Spinal cord (tissue), 10 donors: ENCODE results near the gene IKZF1. TPM values are rescaled to one million over a fixed set of nuclear protein-coding genes. Genes with fewer than 3 reads are reported as not detected.
A peak's percentile ranks its signal among the peaks of the same experiment; 100 is the strongest.

Experiments used
- DNase-seq, 6 donors: peaks; one replicate each; pipeline versions ENCODE4 v3.0.0 to v3.0.0-alpha.2; 2013 to 2015; ENCODE audit warnings: low spot score in 6 of 6, low read depth in 4 of 6
- H3K27ac ChIP-seq: one replicate; pipeline ENCODE4 v1.5.1; 2013; ENCODE audit warnings: low read depth, low read length, control low read depth
- H3K27me3 ChIP-seq: one replicate; pipeline ENCODE4 v1.6.1; 2013; ENCODE audit warnings: low read length; ENCODE audit not compliant: control insufficient read depth, insufficient read depth
- H3K36me3 ChIP-seq: one replicate; pipeline ENCODE4 v1.6.1; 2013; ENCODE audit warnings: low read length; ENCODE audit not compliant: control insufficient read depth, insufficient read depth
- H3K4me1 ChIP-seq: one replicate; pipeline ENCODE4 v1.6.1; 2013; ENCODE audit warnings: low read length; ENCODE audit not compliant: control insufficient read depth, insufficient read depth
- H3K4me3 ChIP-seq: one replicate; pipeline ENCODE4 v1.5.1; 2013; ENCODE audit warnings: low read depth, low read length, control low read depth
- H3K9me3 ChIP-seq: one replicate; pipeline ENCODE4 v1.6.1; 2013; ENCODE audit warnings: low read length; ENCODE audit not compliant: control insufficient read depth, insufficient read depth
- WGBS: methylation state at CpG from one replicate; pipeline ENCODE4 v1.1.5; 2013; ENCODE audit warnings: missing lambda C conversion rate; ENCODE audit not compliant: insufficient coverage; 5-methylcytosine and 5-hydroxymethylcytosine counted together
- polyA plus RNA-seq, 2 donors: library from polyadenylated mRNA; unstranded; fragments of 120-200 nt; gene quantifications; one replicate each; pipeline ENCODE4 v1.2.1, GENCODE V29; 2013; ENCODE audit not compliant: insufficient read length in 2 of 2
- total RNA-seq, 2 donors: library from RNA; depleted of rRNA in 1 of 2; stranded (reverse); fragments of 120-200 nt in 1 of 2; fragments of >200 nt in 1 of 2; gene quantifications; one replicate each; pipeline versions ENCODE4 v1.2.3 to v1.2.4, GENCODE V29; 2013 to 2014
- donor health status: healthy.

The IKZF1 gene
- total and polyA plus RNA-seq, 4 donors, result 2.9 to 9.0 (median 4.7) TPM

DNA sequence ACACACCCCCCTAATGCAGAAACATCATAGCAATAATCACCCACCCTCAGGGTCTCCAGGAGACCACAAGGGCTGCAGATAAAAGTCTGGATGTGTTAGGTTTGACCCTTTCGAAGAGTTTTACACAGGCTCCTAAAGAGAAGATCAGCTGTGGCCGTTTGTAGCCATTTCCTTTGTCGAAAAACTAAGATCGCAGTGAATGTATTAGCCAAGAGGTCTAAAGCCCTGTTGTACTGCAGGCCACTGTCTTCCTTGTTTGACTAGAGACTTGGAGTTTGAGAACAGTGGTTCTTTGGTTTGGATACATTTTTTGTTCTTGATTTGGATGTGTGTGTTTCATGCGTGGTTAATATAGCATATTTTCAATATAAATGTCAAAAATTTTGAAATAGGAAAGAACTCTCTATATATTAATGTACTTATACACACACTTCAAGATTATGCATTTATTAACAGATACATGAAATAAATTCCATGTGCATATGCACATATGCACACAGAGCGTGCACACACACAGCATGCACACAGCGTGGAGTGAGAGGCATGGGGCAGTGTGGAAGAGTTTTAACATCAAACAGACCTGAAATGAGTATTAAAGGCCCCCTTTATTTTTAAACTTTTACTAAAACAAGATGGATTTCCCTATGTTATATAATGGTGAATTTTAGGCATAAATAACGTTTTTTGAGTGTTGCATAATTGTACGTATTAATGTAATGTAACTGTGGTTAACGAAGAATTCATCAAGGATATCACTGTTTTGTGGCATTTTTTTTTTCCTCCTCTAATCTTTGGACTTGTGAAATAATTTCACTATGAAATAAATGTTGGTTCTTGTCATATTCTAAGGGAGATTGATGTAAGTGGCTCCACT is 2.2 kb downstream of the IKZF1 start:
- H3K4me1 ChIP-seq, result peaks cover 13% of the 10 kb centered on the region
- H3K9me3 ChIP-seq, result no peaks in the 10 kb centered on the region
- H3K4me3 ChIP-seq, result no peak overlapping the region
- DNase-seq, result no peak
- H3K27ac ChIP-seq, result no peak overlapping the region
- H3K36me3 ChIP-seq, result no peaks in the 10 kb centered on the region
- peaks cover 56% of the 10 kb centered on the region for H3K27me3 ChIP-seq
- 74% methylated on average over 4 of the region's 10 CpGs for WGBS

DNA sequence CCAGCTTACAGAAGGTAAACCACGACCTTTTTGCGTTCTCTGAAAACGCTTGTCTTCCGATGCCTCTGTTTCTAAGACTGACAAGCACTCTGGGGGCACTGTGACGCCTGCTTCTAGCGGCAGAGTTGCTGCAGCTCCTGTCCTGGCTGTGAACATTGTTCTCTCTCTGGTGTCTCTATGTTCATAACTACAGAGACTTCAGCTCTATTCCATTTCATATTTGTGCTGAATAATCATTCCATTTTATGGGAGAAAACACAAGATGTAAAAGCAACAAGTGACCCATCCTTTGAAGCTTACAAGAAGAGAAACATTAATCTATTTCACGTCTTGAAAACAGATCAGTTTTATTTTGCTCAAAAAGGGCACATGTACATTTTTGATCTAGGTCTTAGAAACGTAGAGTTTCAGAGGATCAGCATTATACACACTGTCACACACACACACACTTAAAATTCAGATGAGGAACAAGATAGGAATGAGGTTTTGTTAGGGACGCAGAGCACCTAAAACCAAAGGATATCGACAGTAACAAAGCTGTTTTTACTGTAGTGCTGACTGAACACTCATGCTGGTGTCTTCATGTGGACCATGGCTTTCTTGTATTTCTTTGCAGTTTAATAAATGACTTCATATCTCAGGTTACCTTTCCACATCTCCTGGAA is 3.0 kb downstream of the IKZF1 start:
- Histone ChIP-seq H3K9me3 (no peaks in the 10 kb centered on the region), H3K27me3 (peaks cover 49% of the 10 kb centered on the region), H3K4me1 (peaks cover 13% of the 10 kb centered on the region), H3K36me3 (no peaks in the 10 kb centered on the region), H3K4me3 (no peak overlapping the region), H3K27ac (no peak overlapping the region)
- WGBS, result 64% methylated on average over 7 of the region's 10 CpGs
- DNase-seq, result peak in 1 of 6 donors; percentile 8

DNA sequence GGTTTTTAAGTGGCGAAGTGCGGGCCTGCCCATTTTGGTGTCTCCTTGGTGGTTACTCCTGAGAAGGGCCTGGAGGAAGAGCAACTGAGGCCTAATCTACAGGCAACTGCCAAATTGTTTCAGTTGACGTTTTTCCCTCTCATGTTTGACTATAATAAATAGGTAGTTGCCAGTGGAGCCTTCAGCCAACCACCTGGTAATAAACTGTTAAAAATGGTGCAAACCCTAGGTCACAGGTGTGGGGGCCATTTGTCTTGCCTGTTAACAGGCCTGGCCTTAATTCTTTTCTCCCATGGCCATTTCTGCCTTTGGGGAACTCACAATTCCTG is 3.7 kb downstream of the IKZF1 start:
- Histone ChIP-seq H3K27ac (no peak overlapping the region), H3K36me3 (no peaks in the 10 kb centered on the region), H3K9me3 (no peaks in the 10 kb centered on the region), H3K4me3 (no peak overlapping the region), H3K4me1 (peaks cover 9% of the 10 kb centered on the region), H3K27me3 (peaks cover 42% of the 10 kb centered on the region)
- WGBS, result 88% methylated on average over 2 of the region's 3 CpGs
- no peak for DNase-seq

DNA sequence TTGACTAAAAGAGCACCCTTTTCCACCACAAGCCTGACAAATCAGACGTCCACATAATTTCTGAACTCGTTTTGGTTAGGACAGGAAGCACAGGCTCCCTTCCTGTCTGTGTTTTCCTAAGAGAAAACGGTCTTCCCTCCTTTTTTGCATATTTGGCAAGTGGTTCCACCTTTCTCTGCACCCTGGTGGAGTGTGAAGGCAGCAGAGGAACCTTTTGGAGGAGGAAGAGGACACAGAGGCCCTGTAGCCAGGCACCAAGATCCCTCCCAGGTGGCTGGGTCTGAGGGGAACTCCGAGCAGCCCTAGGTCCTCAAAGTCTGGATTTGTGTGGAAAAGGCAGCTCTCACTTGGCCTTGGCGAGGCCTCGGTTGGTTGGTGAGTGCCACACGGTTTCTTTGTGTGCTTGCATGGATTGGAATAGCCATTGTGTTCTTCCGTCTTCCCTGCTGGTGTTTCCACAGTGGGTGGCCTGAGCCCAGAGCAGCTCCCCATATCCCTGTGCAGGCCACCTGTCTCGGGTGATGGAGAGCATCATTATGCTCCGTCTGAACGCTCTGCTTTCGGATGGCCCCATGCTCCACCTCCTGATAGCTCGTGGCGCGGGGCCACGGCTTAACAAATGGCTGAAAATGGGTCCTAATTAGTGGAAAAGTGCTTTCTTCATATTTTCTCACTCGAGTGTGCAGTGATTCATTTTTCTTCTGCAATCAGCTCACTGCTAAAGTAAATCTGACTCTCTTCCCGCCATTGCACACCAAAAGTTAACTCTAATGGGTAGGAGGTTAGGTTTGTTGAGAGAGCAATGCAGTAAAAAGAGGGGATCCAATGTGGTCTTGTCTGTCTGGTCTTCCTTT is 4.2 kb downstream of the IKZF1 start:
- H3K4me3 ChIP-seq, result no peak overlapping the region

DNA sequence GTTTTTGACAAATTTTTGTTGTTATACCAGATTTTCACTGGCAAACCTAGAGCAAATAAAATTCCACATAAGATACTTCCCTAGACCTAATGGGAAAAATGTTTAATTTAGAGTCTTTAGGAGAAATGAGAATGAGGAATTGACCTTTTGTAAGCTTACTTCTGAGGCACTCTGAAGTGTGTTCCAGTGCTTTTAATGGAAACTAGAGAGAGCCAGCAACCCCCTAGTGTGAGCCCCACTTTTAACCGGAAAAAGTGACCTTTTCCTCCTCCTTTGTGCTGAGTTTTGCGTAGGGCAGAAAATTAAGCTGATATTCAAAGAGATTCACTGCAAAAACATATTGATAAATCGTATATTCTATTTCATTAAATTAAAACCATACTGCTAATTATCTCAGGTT is 5.2 kb downstream of the IKZF1 start:
- peaks cover 35% of the 10 kb centered on the region for H3K27me3 ChIP-seq
- WGBS, result no CpG with 5 or more reads among the region's 3 CpGs
- no peak overlapping the region for H3K27ac ChIP-seq
- DNase-seq, result no peak
- H3K36me3 ChIP-seq, result no peaks in the 10 kb centered on the region
- H3K4me1 ChIP-seq, result peaks cover 5% of the 10 kb centered on the region
- no peaks in the 10 kb centered on the region for H3K9me3 ChIP-seq
- H3K4me3 ChIP-seq, result no peak overlapping the region

More for the DNA sequence above, 4.2 kb downstream of the IKZF1 start:
- Histone ChIP-seq H3K9me3 (no peaks in the 10 kb centered on the region), H3K27me3 (peaks cover 38% of the 10 kb centered on the region), H3K36me3 (no peaks in the 10 kb centered on the region), H3K27ac (no peak overlapping the region), H3K4me1 (peaks cover 5% of the 10 kb centered on the region)
- 63% methylated on average over 11 of the region's 18 CpGs for WGBS
- no peak for DNase-seq

DNA sequence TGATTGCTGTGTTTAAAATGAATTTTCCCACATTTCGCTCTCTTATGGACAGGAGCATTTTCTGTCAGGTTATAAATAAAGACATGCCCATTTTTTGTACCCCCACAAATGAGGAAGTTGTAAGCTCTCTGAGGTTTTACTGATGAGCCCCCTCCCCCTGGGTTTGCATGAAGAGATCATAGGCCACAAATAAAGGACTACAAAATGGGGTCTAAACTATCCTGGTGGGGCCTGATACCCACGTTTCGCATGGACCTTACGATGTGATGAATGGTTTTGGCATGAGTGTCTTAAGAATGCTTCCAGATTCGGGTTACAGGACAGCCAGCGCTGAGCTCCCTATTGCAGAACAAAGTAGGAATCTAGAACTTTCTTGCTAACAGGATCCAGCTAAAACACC is 5.8 kb downstream of the IKZF1 start:
- H3K27me3 ChIP-seq, result peaks cover 28% of the 10 kb centered on the region
- H3K36me3 ChIP-seq, result no peaks in the 10 kb centered on the region
- no peak for DNase-seq
- H3K4me3 ChIP-seq, result no peak overlapping the region
- 60% methylated on average over 1 of the region's 6 CpGs for WGBS
- no peak overlapping the region for H3K27ac ChIP-seq
- H3K4me1 ChIP-seq, result peaks cover 4% of the 10 kb centered on the region
- H3K9me3 ChIP-seq, result no peaks in the 10 kb centered on the region

DNA sequence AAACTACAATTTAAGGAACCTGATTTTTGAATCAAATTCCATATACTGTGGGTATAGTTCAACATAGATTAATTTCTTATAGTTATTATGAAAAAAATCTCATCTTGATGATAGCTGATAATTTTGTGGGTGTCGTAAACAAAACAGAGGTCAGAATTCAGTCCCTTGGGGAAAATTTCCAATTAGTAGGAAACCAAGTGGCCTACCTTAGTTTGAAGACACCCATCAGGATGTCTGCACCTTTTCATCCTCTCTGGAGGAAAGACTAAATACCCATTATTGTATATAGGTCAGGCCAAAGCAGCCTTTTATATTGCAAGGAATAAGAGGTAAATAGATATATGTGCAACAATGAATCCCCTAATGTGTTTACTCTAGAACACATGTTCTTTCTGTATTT is 6.4 kb downstream of the IKZF1 start:
- Histone ChIP-seq H3K9me3 (no peaks in the 10 kb centered on the region), H3K4me3 (no peak overlapping the region), H3K27ac (no peak overlapping the region), H3K27me3 (peaks cover 22% of the 10 kb centered on the region), H3K36me3 (no peaks in the 10 kb centered on the region), H3K4me1 (peaks cover 4% of the 10 kb centered on the region)
- no CpG with 5 or more reads among the region's 1 CpG for WGBS
- DNase-seq, result no peak

DNA sequence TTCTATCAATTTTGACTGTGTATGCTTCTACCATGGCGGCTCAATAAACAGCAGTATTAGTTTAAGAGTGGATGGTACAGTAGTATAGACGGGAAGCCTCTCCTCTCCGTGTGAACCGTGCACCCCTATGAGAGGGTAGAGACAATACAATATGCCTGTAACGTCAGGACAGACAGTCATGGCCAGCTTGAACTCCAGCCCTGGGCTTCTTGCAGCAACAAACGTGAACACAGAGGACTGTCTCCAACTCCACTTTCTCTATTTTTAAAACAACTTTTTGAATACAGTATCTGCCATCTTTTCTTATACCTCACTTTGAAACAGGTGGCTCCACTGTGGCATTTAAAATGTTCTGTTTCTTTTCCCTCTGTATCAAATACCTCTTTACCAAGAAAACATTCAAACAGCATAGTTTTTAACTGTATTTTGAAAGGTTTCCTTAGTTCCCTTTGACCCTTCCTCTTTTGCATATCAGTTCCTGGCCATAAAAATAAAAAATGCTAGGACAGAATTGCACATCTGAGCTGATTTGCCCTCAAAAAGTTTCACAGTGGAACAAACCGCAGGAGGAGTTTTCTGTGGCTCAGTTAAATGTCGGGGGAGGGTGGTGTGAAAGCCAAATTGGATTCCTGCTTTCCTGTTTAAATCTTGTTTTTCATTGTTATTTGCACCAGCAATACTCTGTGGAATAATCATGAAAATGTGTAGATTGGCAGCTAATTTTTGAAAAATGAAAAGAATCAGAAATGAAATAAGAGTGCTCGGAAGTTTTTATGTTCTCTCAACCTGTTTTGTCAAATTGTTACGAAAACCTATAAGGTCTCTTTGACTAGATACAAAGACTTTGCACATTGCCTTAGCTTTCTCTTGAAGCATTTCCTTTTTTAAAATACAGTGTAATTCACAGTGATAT is 8.0 kb downstream of the IKZF1 start:
- no peaks in the 10 kb centered on the region for H3K9me3 ChIP-seq
- no peak overlapping the region for H3K27ac ChIP-seq
- 68% methylated on average over 8 of the region's 10 CpGs for WGBS
- H3K27me3 ChIP-seq, result peaks cover 16% of the 10 kb centered on the region
- peaks cover 7% of the 10 kb centered on the region for H3K4me1 ChIP-seq
- no peak for DNase-seq
- H3K4me3 ChIP-seq, result no peak overlapping the region
- no peaks in the 10 kb centered on the region for H3K36me3 ChIP-seq
